ENCODE results near the gene KIAA1217.

The KIAA1217 gene

GRCh38 chr10:24257588-24257987 lies 48.6 kb downstream of the KIAA1217 start:
- TF ChIP-seq CTCF (IDR thresholded peaks at IDR 0.05; ENCODE audit: low read depth, low read length, missing control alignments), result no peak
- no peak overlapping the region for H3K4me3 ChIP-seq (replicated peaks; ENCODE audit: low read depth, low read length)
- no peak for DNase-seq (ENCODE audit: extremely low read depth, low read depth)

GRCh38 chr10:24259365-24260130 lies 50.6 kb downstream of the KIAA1217 start:
- DNase-seq (ENCODE audit: extremely low read depth, low read depth), result no peak
- TF ChIP-seq CTCF (IDR thresholded peaks at IDR 0.05; ENCODE audit: low read depth, low read length, missing control alignments), result no peak
- H3K4me3 ChIP-seq (replicated peaks; ENCODE audit: low read depth, low read length), result no peak overlapping the region

- no peak for DNase-seq (ENCODE audit: extremely low read depth, low read depth)
- TF ChIP-seq CTCF (IDR thresholded peaks at IDR 0.05; ENCODE audit: low read depth, low read length, missing control alignments), result no peak
These were observed 52.7 kb downstream of the KIAA1217 start for GRCh38 chr10:24261627-24262026.

GRCh38 chr10:24262929-24263590 lies 54.1 kb downstream of the KIAA1217 start:
- TF ChIP-seq CTCF (IDR thresholded peaks at IDR 0.05; ENCODE audit: low read depth, low read length, missing control alignments), result no peak

More at GRCh38 chr10:24261627-24262026, 52.7 kb downstream of the KIAA1217 start:
- H3K4me3 ChIP-seq (replicated peaks; ENCODE audit: low read depth, low read length), result no peak overlapping the region

GRCh38 chr10:24269476-24269875 lies 60.5 kb downstream of the KIAA1217 start:
- no peak overlapping the region for H3K4me3 ChIP-seq (replicated peaks; ENCODE audit: low read depth, low read length)
- TF ChIP-seq CTCF (IDR thresholded peaks at IDR 0.05; ENCODE audit: low read depth, low read length, missing control alignments), result no peak

More at GRCh38 chr10:24262929-24263590, 54.1 kb downstream of the KIAA1217 start:
- H3K4me3 ChIP-seq (replicated peaks; ENCODE audit: low read depth, low read length), result no peak overlapping the region
- DNase-seq (ENCODE audit: extremely low read depth, low read depth), result no peak

GRCh38 chr10:24272374-24272773 lies 63.4 kb downstream of the KIAA1217 start:
- DNase-seq (ENCODE audit: extremely low read depth, low read depth), result no peak
- no peak overlapping the region for H3K4me3 ChIP-seq (replicated peaks; ENCODE audit: low read depth, low read length)
- no peak for TF ChIP-seq CTCF (IDR thresholded peaks at IDR 0.05; ENCODE audit: low read depth, low read length, missing control alignments)

More at GRCh38 chr10:24269476-24269875, 60.5 kb downstream of the KIAA1217 start:
- DNase-seq (ENCODE audit: extremely low read depth, low read depth), result no peak

All from HFF-Myc (cell line).